Naive thymus-derived CD4-positive, alpha-beta T cell (primary cell): ENCODE measurements around the gene CLIC3. TPM values are rescaled to one million over a fixed set of nuclear protein-coding genes. Genes with fewer than 3 reads are reported as not detected.

Experiments used
- ATAC-seq: fragments of 150-1000 bp; cut with Tn5 transposase; 2 replicates; pipeline ENCODE4 v1.10.0; 2021; ENCODE audit warnings: mild to moderate bottlenecking, moderate library complexity
- CTCF ChIA-PET: fragments of 350-600 bp; sonication (Branson Sonifier 250); formaldehyde crosslinking; loops from one replicate; lab custom pipeline; 2021; ENCODE audit warnings: antibody characterized with exemption; lab: Charles Lee
- POLR2A ChIA-PET: fragments of 350-600 bp; sonication (Branson Sonifier 250); formaldehyde crosslinking; loops from one replicate; lab custom pipeline; 2021; ENCODE audit warnings: antibody characterized with exemption, inconsistent platforms; lab: Charles Lee
- DNase-seq, 9 donors: peaks; one replicate each; pipeline versions ENCODE4 v3.0.0 to v3.0.0-alpha.2; 2020 to 2022; ENCODE audit warnings: mixed read lengths in 1 of 9
- H3K27ac ChIP-seq: one replicate; pipeline ENCODE4 v1.7.0; 2013; ENCODE audit warnings: mild to moderate bottlenecking, low read depth, low read length, moderate library complexity
- H3K27me3 ChIP-seq, 2 donors: one replicate each; pipeline ENCODE4 v1.7.0; 2013; ENCODE audit warnings: low read length in 2 of 2, mild to moderate bottlenecking in 2 of 2, moderate library complexity in 2 of 2; ENCODE audit not compliant: control insufficient read depth in 2 of 2, insufficient read depth in 2 of 2
- H3K36me3 ChIP-seq, 3 experiments: 1 replicate in 2 of 3; 2 replicates in 1 of 3; pipeline ENCODE4 v1.7.0; 2013; ENCODE audit warnings: low read length in 3 of 3, mild to moderate bottlenecking in 3 of 3, moderate library complexity in 1 of 3; ENCODE audit not compliant: insufficient read depth in 3 of 3, control insufficient read depth in 2 of 3
- H3K4me1 ChIP-seq, 2 donors: one replicate each; pipeline ENCODE4 v1.7.0; 2013; ENCODE audit warnings: low read length in 2 of 2, mild to moderate bottlenecking in 2 of 2, moderate library complexity in 1 of 2; ENCODE audit not compliant: control insufficient read depth in 2 of 2, insufficient read depth in 2 of 2
- H3K4me3 ChIP-seq: 2 replicates; pipeline ENCODE4 v1.7.0; 2013; ENCODE audit warnings: mild to moderate bottlenecking, low read length
- H3K9me3 ChIP-seq, 3 experiments: 1 replicate in 2 of 3; 2 replicates in 1 of 3; pipeline ENCODE4 v1.7.0; 2013; ENCODE audit warnings: low read length in 3 of 3; ENCODE audit not compliant: control insufficient read depth in 2 of 3
- H3K27ac Mint-ChIP-seq, 9 donors: one replicate each; pipeline ENCODE4 v1.8.0; 2020 to 2022; ENCODE audit warnings: mixed read lengths in 9 of 9, mild to moderate bottlenecking in 8 of 9, moderate library complexity in 5 of 9, inconsistent platforms in 2 of 9
- H3K27me3 Mint-ChIP-seq, 5 donors: one replicate each; pipeline ENCODE4 v1.8.0; 2021 to 2022; ENCODE audit warnings: mixed read lengths in 5 of 5, mild to moderate bottlenecking in 1 of 5
- H3K36me3 Mint-ChIP-seq, 5 donors: one replicate each; pipeline ENCODE4 v1.8.0; 2020 to 2022; ENCODE audit warnings: mixed read lengths in 5 of 5, mild to moderate bottlenecking in 3 of 5, inconsistent platforms in 1 of 5
- H3K4me1 Mint-ChIP-seq, 7 donors: one replicate each; pipeline ENCODE4 v1.8.0; 2020 to 2022; ENCODE audit warnings: mixed read lengths in 7 of 7, mild to moderate bottlenecking in 3 of 7, inconsistent platforms in 1 of 7
- H3K4me3 Mint-ChIP-seq, 10 donors: one replicate each; pipeline ENCODE4 v1.8.0; 2020 to 2022; ENCODE audit warnings: mild to moderate bottlenecking in 10 of 10, mixed read lengths in 10 of 10, moderate library complexity in 6 of 10, inconsistent platforms in 2 of 10
- H3K9me3 Mint-ChIP-seq, 11 donors: one replicate each; pipeline ENCODE4 v1.8.0; 2020 to 2022; ENCODE audit warnings: mixed read lengths in 11 of 11, mild to moderate bottlenecking in 4 of 11, inconsistent platforms in 1 of 11, moderate library complexity in 1 of 11
- intact Hi-C, 2 donors: fragments of 100-400 bp; cut with micrococcal nuclease; formaldehyde crosslinking; loops; one replicate each; pipeline ENCODE4 v1.15.1; 2023
- polyA plus RNA-seq, 2 donors: library from polyadenylated mRNA; unstranded; fragments of 300-500 nt; fragmentation: Illumina TruSeq; gene quantifications; one replicate each; pipeline ENCODE4 v1.2.3, GENCODE V29; 2021
- total RNA-seq, 6 experiments: library from RNA in 5 of 6; stranded (reverse) in 5 of 6; gene quantifications; 1 replicate in 5 of 6; 2 replicates in 1 of 6; pipeline ENCODE4 v1.2.3 and lab custom pipeline; 2021 to 2026

CLIC3 gene
- total and polyA plus RNA-seq, 7 experiments from 2014 or later, result 0.31 to 13.0 (median 0.64) TPM; not detected in 1

GRCh38 chr9:137032858-137033257 lies 36.5 kb upstream of the CLIC3 start:
- H3K27me3 Mint-ChIP-seq, result peaks cover 0 to 8% (median 0%) of the 10 kb centered on the region in 5 donors
- peaks cover 54 to 56% of the 10 kb centered on the region in 2 donors for H3K4me1 ChIP-seq
- peak overlapping the region in 3 of 10 donors; percentile 6 to 30 (median 21) for H3K4me3 Mint-ChIP-seq
- peak overlapping the region in 2 of 9 donors; percentile 38 to 61 for H3K27ac Mint-ChIP-seq
- H3K4me3 ChIP-seq, result no peak overlapping the region
- ChIA-PET CTCF (interaction anchor here (1.6 kb wide), 1 partner anchor 40 kb away, joined by 4 read pairs; the partner anchor contains the start of gene PAXX), POLR2A (no interaction called here)
- H3K9me3 Mint-ChIP-seq, result no peaks in the 10 kb centered on the region
- peaks cover 18 to 48% (median 38%) of the 10 kb centered on the region in 7 donors for H3K4me1 Mint-ChIP-seq
- H3K9me3 ChIP-seq, result no peaks in the 10 kb centered on the region
- peak; percentile 62 for ATAC-seq
- no peaks in the 10 kb centered on the region for H3K36me3 ChIP-seq
- intact Hi-C loops, result no loop called here
- no peaks in the 10 kb centered on the region for H3K27me3 ChIP-seq
- H3K27ac ChIP-seq, result no peak overlapping the region
- DNase-seq, result no peak
- H3K36me3 Mint-ChIP-seq, result no peaks in the 10 kb centered on the region

GRCh38 chr9:137031904-137032640 lies 35.7 kb upstream of the CLIC3 start, which contains the start of gene FUT7:
Gene FUT7, minus strand, starts transcription at chr9:137032088. Its CDS starts 97 bp downstream, at chr9:137031991.
- peaks cover 20 to 51% (median 43%) of the 10 kb centered on the region in 7 donors for H3K4me1 Mint-ChIP-seq
- CTCF ChIA-PET, result interaction anchor here (1.6 kb wide), 1 partner anchor 40 kb away, joined by 4 read pairs; the partner anchor contains the start of gene PAXX
- H3K4me3 Mint-ChIP-seq, result peak within 1 kb of the TSS in 7 of 10 donors; percentile 26 to 83 (median 66)
- peak within 1 kb of the TSS in 4 of 9 donors; percentile 38 to 61 (median 40) for H3K27ac Mint-ChIP-seq
- Histone ChIP-seq H3K9me3 (no peaks in the 10 kb centered on the region), H3K4me1 (peaks cover 59 to 60% of the 10 kb centered on the region in 2 donors), H3K27me3 (no peaks in the 10 kb centered on the region), H3K36me3 (no peaks in the 10 kb centered on the region), H3K27ac (no peak within 1 kb of the TSS), H3K4me3 (peak within 1 kb of the TSS; percentile 34)
- H3K27me3 Mint-ChIP-seq, result peaks cover 0 to 10% (median 0%) of the 10 kb centered on the region in 5 donors
- no peaks in the 10 kb centered on the region for H3K9me3 Mint-ChIP-seq
- ATAC-seq (no peak), DNase-seq (no peak)
- intact Hi-C loops, result no loop called here
- H3K36me3 Mint-ChIP-seq, result no peaks in the 10 kb centered on the region
- POLR2A ChIA-PET, result interaction anchor here (1.5 kb wide), 1 partner anchor 241 kb away, joined by 4 read pairs; the partner anchor contains the start of gene TMEM141

- peaks cover 25 to 51% (median 43%) of the 10 kb centered on the region in 7 donors for H3K4me1 Mint-ChIP-seq
- H3K27ac Mint-ChIP-seq, result peak overlapping the region in 3 of 9 donors; percentile 33 to 55 (median 37)
These were observed 34.5 kb upstream of the CLIC3 start for GRCh38 chr9:137030538-137031527.

DNA sequence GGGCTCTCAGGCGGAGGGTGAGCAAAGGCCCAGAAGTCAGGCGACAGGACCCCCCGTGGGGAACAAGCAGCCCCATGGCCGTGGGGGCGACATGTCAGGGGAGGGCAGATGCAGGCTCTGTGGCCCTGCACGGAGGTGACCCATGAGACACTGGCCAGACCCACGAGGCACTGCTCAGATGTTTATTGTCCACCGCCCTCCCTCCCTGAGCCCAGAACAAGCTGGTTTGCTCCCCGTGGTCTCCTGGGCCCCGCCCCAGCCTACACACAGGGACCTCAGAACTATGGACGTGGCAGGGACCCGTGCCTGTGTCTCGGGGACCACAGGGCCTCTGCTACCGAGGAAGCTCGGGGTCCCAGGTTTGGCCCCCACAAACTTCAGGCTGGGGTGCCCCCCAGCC lies 33.6 kb upstream of the CLIC3 start:
- H3K9me3 ChIP-seq, result no peaks in the 10 kb centered on the region
- no peak for ATAC-seq
- H3K4me3 Mint-ChIP-seq, result peak overlapping the region in 7 of 10 donors; percentile 62 to 85 (median 74)
- peaks cover 20 to 47% (median 39%) of the 10 kb centered on the region in 7 donors for H3K4me1 Mint-ChIP-seq
- no peaks in the 10 kb centered on the region for H3K36me3 Mint-ChIP-seq
- H3K4me3 ChIP-seq, result peak overlapping the region; percentile 69
- H3K27ac ChIP-seq, result no peak overlapping the region
- peak overlapping the region in 1 of 9 donors; percentile 37 for H3K27ac Mint-ChIP-seq
- intact Hi-C loops, result no loop called here
- POLR2A ChIA-PET, result interaction anchor here (1.0 to 1.2 kb wide), 2 partner anchors 34 to 182 kb away, joined by 3 to 5 read pairs; no protein-coding TSS in a partner anchor
- peaks cover 57 to 63% of the 10 kb centered on the region in 2 donors for H3K4me1 ChIP-seq
- H3K27me3 Mint-ChIP-seq, result peaks cover 0 to 11% (median 0%) of the 10 kb centered on the region in 5 donors
- no peaks in the 10 kb centered on the region for H3K36me3 ChIP-seq
- H3K27me3 ChIP-seq, result no peaks in the 10 kb centered on the region
- CTCF ChIA-PET, result interaction anchor here (0.6 to 1.7 kb wide), 12 partner anchors 12 to 577 kb away, joined by 3 to 9 read pairs (median 4); partner anchors contain the start of genes MAN1B1 and PAXX
- H3K9me3 Mint-ChIP-seq, result no peaks in the 10 kb centered on the region
- DNase-seq, result no peak

More at GRCh38 chr9:137030538-137031527, 34.5 kb upstream of the CLIC3 start:
- DNase-seq (peak in 1 of 9 donors; percentile 52), ATAC-seq (no peak)
- H3K4me1 ChIP-seq, result peaks cover 62 to 70% of the 10 kb centered on the region in 2 donors
- peak overlapping the region; percentile 34 for H3K4me3 ChIP-seq
- no peaks in the 10 kb centered on the region for H3K9me3 Mint-ChIP-seq
- H3K4me3 Mint-ChIP-seq, result peak overlapping the region in 9 of 10 donors; percentile 26 to 83 (median 54)
- ChIA-PET POLR2A (interaction anchor here (1.5 kb wide), 1 partner anchor 240 kb away, joined by 4 read pairs; the partner anchor contains the start of gene TMEM141), CTCF (interaction anchor here (1.6 kb wide), 1 partner anchor 38 kb away, joined by 4 read pairs; the partner anchor contains the start of gene PAXX)
- no peaks in the 10 kb centered on the region for H3K36me3 Mint-ChIP-seq
- intact Hi-C loops, result no loop called here
- H3K27me3 ChIP-seq, result no peaks in the 10 kb centered on the region
- H3K36me3 ChIP-seq, result no peaks in the 10 kb centered on the region
- H3K27ac ChIP-seq, result no peak overlapping the region
- no peaks in the 10 kb centered on the region for H3K9me3 ChIP-seq
- peaks cover 0 to 11% (median 0%) of the 10 kb centered on the region in 5 donors for H3K27me3 Mint-ChIP-seq

DNA sequence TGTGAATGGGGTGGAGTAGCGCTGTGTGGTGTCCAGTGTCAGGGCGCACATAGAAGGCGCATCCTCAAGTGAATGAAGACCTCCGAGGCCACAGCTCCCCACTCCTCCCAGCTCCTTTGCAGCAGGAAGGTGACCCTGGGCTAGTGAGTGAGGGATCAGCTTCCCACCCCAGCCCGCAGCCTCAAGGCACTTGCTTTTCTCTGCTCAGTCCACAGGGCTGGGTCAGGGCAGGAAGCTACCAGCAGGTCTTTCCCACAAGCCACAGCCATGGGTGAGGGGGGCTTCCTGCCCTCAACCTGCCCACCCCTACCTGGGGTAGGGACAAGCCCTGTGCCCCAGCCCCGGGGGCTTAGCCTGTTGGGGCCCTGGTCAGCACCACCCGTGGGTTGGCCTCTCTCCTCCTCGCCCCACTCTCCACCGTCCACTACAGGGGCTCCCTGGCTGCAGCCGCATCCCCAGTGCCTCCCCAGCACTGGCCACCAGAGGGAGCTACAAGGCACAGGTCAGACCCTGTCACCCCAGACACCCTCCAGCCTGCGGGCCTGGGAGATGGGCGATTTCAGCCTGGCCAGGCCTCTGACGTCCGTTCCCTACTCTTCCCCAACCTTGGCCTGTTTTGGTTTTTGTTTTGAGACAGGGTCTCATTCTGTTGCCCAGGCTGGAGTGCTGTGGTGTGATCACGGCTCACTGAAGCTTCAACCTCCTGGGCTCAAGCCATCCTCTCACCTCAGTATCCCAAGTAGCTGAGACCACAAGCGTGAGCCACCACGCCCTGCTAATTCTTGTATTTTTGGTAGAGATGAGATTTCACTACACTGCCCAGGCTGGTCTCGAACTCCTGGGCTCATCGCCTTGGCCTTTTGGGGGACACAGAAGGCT lies 32.9 kb upstream of the CLIC3 start:
- intact Hi-C loops, result loop anchor here (1.0 to 2.0 kb wide), 2 partner anchors 42 to 207 kb away; partner anchors contain the start of gene SAPCD2 (in 1 of the 2)
- Mint-ChIP-seq H3K4me1 (peaks cover 13 to 40% (median 32%) of the 10 kb centered on the region in 7 donors), H3K27me3 (peaks cover 0 to 11% (median 0%) of the 10 kb centered on the region in 5 donors), H3K4me3 (peak overlapping the region; percentile 71 to 85 (median 79)), H3K27ac (peak overlapping the region in 2 of 9 donors; percentile 28 to 52), H3K9me3 (no peaks in the 10 kb centered on the region), H3K36me3 (no peaks in the 10 kb centered on the region)
- no peaks in the 10 kb centered on the region for H3K27me3 ChIP-seq
- no peaks in the 10 kb centered on the region for H3K36me3 ChIP-seq
- ATAC-seq (peak; percentile 66), DNase-seq (peak; percentile 29 to 84 (median 52))
- H3K9me3 ChIP-seq, result no peaks in the 10 kb centered on the region
- peaks cover 50 to 56% of the 10 kb centered on the region in 2 donors for H3K4me1 ChIP-seq
- ChIA-PET POLR2A (interaction anchor here (1.0 to 1.2 kb wide), 2 partner anchors 35 to 182 kb away, joined by 3 to 5 read pairs; no protein-coding TSS in a partner anchor), CTCF (interaction anchor here (0.6 to 1.7 kb wide), 19 partner anchors 11 to 591 kb away, joined by 3 to 9 read pairs (median 3); partner anchors contain the start of genes CLIC3, MAN1B1 and PAXX)
- peak overlapping the region; percentile 69 for H3K4me3 ChIP-seq
- peak overlapping the region; percentile 51 for H3K27ac ChIP-seq
